T-helper 1 cell treated with Interleukin-12 subunit alpha and Interleukin-12 subunit beta and Interleukin-4 antibody, amounts not matched to agents 30 ng/mL and 1 ng/mL, for 36 hours (primary cell): Measurements from ENCODE around the gene GRIK1. TPM values are rescaled to one million over a fixed set of nuclear protein-coding genes. Genes with fewer than 3 reads are reported as not detected.

Experiments
- intact Hi-C: fragments of 100-400 bp; cut with micrococcal nuclease; formaldehyde crosslinking; loops from one replicate; pipeline ENCODE4 v1.15.1; 2024
- total RNA-seq: library from RNA; stranded (reverse); gene quantifications from 2 replicates; pipeline ENCODE4 v1.2.3, GENCODE V29; 2022

GRIK1 gene
- total RNA-seq, 1 donor from 2014 or later: not detected

- intact Hi-C loops: no loop called here
These were observed 293.9 kb downstream of the GRIK1 start for GRCh38 chr21:29645666-29646553.

- intact Hi-C loops: no loop called here
These were observed 296.5 kb downstream of the GRIK1 start for GRCh38 chr21:29643289-29643688.

- intact Hi-C loops: no loop called here
These were observed 297.1 kb downstream of the GRIK1 start for GRCh38 chr21:29642551-29643245.

- intact Hi-C loops: no loop called here
These were observed 297.9 kb downstream of the GRIK1 start for GRCh38 chr21:29641635-29642550.

GRCh38 chr21:29641001-29641634 lies 298.7 kb downstream of the GRIK1 start:
- intact Hi-C loops: no loop called here

- intact Hi-C loops: no loop called here
These were observed 299.7 kb downstream of the GRIK1 start for GRCh38 chr21:29640080-29640508.

GRCh38 chr21:29639366-29640079 lies 300.3 kb downstream of the GRIK1 start:
- intact Hi-C loops: loop anchor here (2.0 kb wide), 1 partner anchor 31 kb away; no protein-coding TSS in a partner anchor

- intact Hi-C loops: loop anchor here (2.0 kb wide), 1 partner anchor 30 kb away; no protein-coding TSS in a partner anchor
These were observed 301.0 kb downstream of the GRIK1 start for GRCh38 chr21:29638761-29639327.

- intact Hi-C loops: loop anchor here (2.0 kb wide), 1 partner anchor 29 kb away; no protein-coding TSS in a partner anchor
These were observed 301.7 kb downstream of the GRIK1 start for GRCh38 chr21:29638138-29638537.

GRCh38 chr21:29637553-29637952 lies 302.2 kb downstream of the GRIK1 start:
- intact Hi-C loops: no loop called here

GRCh38 chr21:29637134-29637533 lies 302.7 kb downstream of the GRIK1 start:
- intact Hi-C loops: no loop called here

GRCh38 chr21:29634418-29634817 lies 305.4 kb downstream of the GRIK1 start:
- intact Hi-C loops: no loop called here

- intact Hi-C loops: no loop called here
These were observed 306.0 kb downstream of the GRIK1 start for GRCh38 chr21:29633756-29634155.

GRCh38 chr21:29630441-29630840 lies 309.4 kb downstream of the GRIK1 start:
- intact Hi-C loops: no loop called here

GRCh38 chr21:29627905-29628304 lies 311.9 kb downstream of the GRIK1 start:
- intact Hi-C loops: no loop called here

GRCh38 chr21:29626801-29627470 lies 312.9 kb downstream of the GRIK1 start:
- intact Hi-C loops: no loop called here

- intact Hi-C loops: no loop called here
These were observed 313.8 kb downstream of the GRIK1 start for GRCh38 chr21:29625990-29626389.

GRCh38 chr21:29624776-29625175 lies 315.0 kb downstream of the GRIK1 start:
- intact Hi-C loops: no loop called here

- intact Hi-C loops: no loop called here
These were observed 318.3 kb downstream of the GRIK1 start for GRCh38 chr21:29621525-29621924.
